Vagina (tissue), 2 donors: ENCODE measurements around the gene COL9A3.

Experiments
- CTCF ChIP-seq, 3 experiments: fragments of 450-650 bp in 2 of 3; fragments of 200-600 bp in 1 of 3; sonication (generic) in 1 of 3; IDR thresholded peaks; one replicate each; pipeline ENCODE4 v1.5.1; 2017 to 2019; ENCODE audit warnings: antibody characterized with exemption in 3 of 3, mild to moderate bottlenecking in 2 of 3, moderate library complexity in 2 of 3
- POLR2A ChIP-seq, 2 donors: fragments of 450-650 bp; IDR thresholded peaks; one replicate each; pipeline ENCODE4 v1.6.1; 2017; ENCODE audit warnings: antibody characterized with exemption in 2 of 2, mild to moderate bottlenecking in 2 of 2, moderate library complexity in 2 of 2
- POLR2AphosphoS5 ChIP-seq, 2 donors: sonication (generic); formaldehyde crosslinking; IDR thresholded peaks; one replicate each; pipeline ENCODE4 v1.9.0; 2017; ENCODE audit warnings: antibody characterized with exemption in 2 of 2, mild to moderate bottlenecking in 2 of 2, low read depth in 1 of 2; ENCODE audit not compliant: insufficient read depth in 1 of 2

GRCh38 chr20:62785393-62785792 is 31.5 kb upstream of the COL9A3 start:
- TF ChIP-seq CTCF (IDR thresholded peaks at IDR 0.05) (no peak), POLR2A (IDR thresholded peaks at IDR 0.05) (no peak), POLR2AphosphoS5 (IDR thresholded peaks at IDR 0.05; ENCODE audit: insufficient read depth in 1 of 2, low read depth in 1 of 2) (no peak)
